HG02885 (cell line): Measurements from ENCODE around the gene SLC35C1.
"Not testable (repeated sequence)": the region's sequence is repeated elsewhere in the genome, so short reads cannot be mapped to it uniquely, and the experiment has no call there.

ENCODE experiments used
- ATAC-seq: cut with Tn5 transposase; IDR thresholded peaks from one replicate; pipeline ENCODE4 v1.9.1; 2021; ENCODE audit warnings: mild to moderate bottlenecking; ENCODE audit not compliant: unreplicated experiment, poor library complexity

SLC35C1 gene

DNA sequence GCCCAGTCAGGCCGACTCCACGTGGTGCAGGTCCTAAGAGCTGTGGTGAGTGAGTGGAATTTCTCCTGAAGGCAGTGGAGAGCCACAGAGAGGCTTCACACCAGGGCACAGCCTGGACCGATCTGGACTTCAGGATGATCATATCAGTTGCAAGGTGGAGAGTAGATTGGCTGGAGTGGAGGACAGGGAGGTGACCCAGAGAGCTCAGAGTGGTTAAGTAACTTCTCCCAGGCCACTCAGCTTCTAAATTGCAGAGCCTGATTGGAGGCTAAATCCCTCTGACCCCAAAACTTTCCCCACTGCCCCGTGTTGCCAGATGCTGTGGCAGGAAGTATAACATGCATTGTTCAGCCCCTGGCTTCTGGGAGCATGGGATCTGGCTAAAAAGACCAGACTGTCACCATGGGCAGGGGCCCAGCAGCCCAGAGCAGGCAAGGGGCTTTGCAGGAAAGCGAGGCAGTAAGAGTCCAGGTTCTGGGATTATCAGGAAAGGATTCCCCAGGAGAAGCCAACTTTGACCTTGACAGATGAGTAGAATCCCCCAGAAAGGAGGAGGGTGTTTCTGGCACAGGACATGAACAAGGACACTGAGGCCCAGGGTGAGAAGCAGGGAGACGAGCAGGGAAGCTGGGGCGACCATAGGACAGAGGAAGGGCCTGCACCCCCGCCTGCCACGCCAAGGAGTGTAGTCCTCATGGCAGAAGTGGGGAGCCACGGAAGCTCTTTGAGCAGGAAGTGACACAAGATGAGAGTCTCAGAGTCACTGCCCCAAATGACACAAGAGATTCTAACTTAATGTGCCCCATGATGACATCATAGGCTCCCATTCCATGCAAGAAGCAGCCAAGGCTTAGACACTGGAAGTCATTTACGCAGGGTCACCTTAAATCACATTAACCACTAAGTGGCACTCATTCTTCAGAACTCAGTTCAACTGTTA is 4.8 kb downstream of the SLC35C1 start:
- ATAC-seq, result no peak

DNA sequence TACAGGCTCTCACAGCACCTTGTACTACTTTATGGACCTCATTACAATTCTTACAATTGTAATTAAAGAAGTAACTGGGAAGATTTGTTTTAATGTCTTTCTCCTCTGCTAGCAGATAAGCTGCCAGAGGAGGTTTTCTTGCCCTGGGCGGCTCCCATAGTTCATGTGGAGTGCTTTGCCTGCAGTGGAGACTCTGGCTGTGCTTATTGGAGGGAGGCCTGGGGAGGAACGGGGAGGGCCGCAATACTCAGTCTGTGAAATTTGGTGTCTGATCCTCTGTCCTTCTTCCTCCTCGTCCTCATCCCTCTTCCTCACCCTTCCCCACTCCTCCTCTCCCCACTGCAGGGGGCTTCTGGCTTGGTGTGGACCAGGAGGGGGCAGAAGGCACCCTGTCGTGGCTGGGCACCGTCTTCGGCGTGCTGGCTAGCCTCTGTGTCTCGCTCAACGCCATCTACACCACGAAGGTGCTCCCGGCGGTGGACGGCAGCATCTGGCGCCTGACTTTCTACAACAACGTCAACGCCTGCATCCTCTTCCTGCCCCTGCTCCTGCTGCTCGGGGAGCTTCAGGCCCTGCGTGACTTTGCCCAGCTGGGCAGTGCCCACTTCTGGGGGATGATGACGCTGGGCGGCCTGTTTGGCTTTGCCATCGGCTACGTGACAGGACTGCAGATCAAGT is 5.6 kb downstream of the SLC35C1 start:
- no peak for ATAC-seq

- ATAC-seq, result no peak
Measured at GRCh38 chr11:45811109-45811435, 6.1 kb downstream of the SLC35C1 start.

DNA sequence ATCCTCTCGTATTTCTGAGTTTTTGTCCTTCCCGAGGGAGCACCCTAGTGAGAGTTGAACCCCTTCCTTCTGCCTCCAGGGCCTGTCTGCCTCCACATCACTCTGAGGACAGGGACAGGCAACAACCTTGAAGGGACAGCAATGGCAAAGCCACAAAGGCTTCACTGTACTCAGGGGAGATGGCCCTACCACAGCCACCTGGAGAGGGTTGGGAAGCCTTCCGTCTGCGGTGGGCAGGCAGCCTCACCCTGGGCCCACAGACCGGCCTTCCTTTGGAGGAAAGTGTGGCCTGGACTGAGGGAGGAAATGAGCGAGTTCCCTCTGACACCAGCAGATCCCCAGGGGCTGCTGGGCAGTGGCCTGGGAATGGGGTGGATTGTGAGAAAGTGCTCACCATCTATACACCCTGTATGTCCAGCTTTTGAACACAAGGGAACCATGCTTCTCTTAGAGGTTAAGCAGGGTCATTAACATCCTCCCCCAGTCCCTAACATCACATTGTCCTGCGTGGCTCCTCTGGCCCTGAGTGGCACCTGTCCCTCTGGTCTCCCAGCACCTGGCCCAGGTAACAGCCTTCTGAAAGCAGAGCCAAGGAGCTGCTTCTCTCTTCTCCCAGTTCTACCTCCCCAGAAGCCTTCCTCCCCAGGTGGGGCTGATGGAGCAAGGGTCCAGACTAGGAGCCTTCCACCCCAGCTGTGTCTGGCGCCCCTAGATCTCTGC is 6.8 kb downstream of the SLC35C1 start:
- no peak for ATAC-seq

GRCh38 chr11:45812581-45813548 is 7.9 kb downstream of the SLC35C1 start:
- ATAC-seq, result no peak

- ATAC-seq, result no peak
Measured at GRCh38 chr11:45815747-45816146, 10.8 kb downstream of the SLC35C1 start.

DNA sequence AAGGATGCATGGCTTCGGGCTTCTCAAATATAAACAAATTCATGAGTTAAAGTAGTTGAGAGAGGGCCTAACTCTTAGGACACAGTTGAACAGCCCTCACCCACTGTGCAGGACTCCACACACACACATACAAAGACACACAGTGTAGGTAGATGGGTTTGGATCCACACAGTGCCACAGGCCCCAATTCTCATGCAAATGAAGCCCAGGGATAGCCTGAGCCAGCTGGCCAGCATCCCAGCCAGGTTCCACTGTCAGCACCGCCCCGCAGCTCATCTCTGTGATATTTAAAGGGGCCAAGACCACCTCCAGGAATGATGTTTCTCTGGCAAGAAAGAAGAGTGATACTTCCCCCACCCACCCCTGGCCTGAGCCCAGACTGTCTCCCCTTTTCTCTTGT is 11.7 kb downstream of the SLC35C1 start:
- ATAC-seq, result no peak

GRCh38 chr11:45817191-45817590 is 12.2 kb downstream of the SLC35C1 start:
- peak; percentile 89 for ATAC-seq

GRCh38 chr11:45818961-45819605 is 14.1 kb downstream of the SLC35C1 start:
- no peak for ATAC-seq

DNA sequence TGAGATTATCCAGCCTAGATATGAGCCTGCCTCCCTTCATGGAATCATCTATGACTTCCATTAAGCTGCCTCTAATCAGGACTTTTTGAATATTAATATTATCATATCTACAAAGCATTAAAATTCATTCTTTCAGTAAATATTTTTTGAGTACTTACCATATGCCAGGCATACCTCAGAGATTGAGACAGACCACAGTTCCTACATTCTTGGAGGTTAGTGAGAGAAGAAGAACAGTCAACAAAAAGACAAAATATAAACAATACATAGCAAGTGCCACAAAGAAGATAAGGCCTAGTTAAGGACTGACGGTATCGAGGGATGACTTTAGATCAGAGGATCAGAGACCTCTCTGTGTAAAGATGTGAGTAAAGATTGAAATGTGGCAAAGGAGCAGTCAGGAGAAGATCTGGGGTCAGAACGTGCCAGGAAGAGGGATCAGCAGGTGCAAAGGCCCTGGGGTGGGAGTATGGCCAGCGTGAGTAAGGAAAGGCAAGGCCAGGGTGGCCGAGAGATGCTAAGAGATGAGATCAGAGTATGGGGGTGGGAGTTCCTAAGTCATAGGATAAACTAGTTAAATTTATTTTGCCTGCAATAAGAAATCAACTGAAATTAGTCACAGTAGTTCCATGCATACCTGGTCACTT is 15.4 kb downstream of the SLC35C1 start:
- no peak for ATAC-seq

DNA sequence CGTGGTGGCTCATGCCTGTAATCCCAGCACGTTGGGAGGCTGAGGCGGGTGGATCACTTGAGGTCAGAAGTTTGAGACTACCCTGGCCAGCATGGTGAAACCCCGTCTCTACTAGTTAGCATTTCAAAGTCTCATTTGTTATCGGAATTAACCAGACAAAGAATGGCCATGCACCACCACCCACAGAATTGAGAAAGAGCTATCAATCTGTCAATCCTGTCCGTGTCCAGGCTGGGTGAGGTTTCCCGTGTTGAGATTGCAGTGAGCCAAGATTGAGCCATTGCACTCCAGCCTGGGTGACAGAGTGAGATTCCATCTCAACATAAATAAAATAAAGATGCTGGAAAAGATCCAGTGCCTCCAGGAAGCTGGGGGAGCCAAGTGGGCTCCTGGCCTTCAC is 21.5 kb downstream of the SLC35C1 start:
- ATAC-seq, result not testable (repeated sequence)

GRCh38 chr11:45827123-45827522 is 22.2 kb downstream of the SLC35C1 start:
- ATAC-seq, result no peak

DNA sequence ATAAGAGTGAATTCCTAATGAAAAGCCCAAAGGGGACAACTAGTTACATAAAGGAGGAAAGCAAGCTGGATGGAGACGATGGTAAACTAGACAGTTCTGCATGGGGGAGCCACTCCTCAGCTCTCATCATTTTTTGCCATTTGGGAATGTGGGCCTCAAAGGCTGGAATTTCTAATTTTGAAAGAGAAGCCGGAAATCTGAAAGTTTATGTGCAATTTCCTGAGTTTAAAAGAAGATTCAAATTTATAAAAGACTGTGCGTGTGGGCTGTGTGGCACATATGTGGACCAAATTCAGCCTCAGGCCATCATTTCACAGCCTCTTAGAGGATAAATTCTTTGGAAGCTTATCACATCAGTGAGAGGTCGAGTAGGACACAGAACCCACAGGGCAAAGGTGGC is 24.0 kb downstream of the SLC35C1 start:
- no peak for ATAC-seq

DNA sequence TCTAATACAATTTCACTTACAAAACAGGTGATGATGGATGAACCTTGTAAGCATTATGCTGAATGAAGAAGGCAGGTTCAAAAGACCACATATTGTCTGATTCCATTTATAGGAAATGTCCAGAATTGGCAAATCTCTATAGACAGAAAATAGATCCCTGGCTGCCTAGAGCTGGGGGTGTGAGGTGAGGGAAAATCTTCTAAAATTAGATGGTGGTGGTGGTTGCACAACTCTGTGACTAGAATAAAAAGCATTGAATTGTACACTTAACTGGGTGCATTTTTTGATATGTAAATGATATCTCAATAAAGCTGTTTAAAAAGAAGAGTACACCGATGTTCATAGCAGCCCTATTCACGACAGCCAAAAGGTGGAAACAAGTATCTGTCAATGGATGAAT is 25.6 kb downstream of the SLC35C1 start:
- ATAC-seq, result no peak

DNA sequence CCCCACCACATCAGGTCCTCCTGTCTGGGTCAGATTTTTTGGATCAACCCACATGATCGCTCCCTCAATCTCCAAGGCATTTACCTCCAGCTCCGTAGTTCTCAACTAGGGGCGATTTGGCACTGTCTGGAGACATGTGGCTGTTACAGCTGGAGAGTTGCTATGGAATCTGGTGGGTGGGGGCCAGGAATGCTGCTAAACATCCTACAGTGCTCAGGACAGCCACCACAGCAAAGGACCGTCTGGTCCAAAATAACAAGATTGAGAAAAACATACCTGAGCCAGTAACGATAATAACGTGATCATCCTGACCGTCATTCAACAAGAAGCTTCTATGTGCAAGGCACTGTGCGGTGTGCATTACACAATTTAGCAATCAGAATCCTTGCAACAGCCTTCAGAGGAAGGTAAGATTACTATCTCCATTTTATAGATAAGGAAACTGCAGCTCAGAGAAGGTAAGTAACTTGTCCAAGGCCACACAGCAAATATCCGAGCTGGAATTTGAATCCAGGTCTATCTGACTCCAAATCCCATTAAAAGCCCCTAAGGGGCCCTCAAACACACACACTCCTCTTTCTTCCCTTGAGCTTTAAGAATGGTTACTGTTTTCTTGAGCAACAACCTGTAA is 28.0 kb downstream of the SLC35C1 start:
- no peak for ATAC-seq

DNA sequence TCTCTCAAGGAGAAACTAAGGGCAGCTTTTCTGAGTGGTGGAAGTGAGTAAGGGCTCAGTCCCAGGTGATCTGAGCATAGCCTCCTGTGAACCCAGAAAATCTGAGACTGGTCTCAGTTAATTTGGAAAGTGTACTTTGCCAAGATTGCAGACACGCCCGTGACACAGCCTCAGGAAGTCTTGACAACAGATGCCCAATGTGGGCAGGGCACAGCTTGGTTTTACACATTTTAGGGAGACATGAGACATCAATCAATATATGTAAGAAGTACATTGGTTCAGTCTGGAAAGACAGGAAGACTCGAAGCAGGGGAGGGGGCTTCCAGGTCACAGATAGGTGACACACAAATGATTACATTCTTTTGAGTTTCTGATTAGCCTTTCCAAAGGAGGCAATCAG is 28.8 kb downstream of the SLC35C1 start:
- no peak for ATAC-seq

- no peak for ATAC-seq
Measured at GRCh38 chr11:45834298-45834756, 29.4 kb downstream of the SLC35C1 start.

- ATAC-seq, result no peak
Measured at GRCh38 chr11:45839204-45839603, 34.3 kb downstream of the SLC35C1 start.
